ENCODE data around the gene FAM222A. TPM values are rescaled to one million over a fixed set of nuclear protein-coding genes. Genes with fewer than 3 reads are reported as not detected.

FAM222A gene
- total RNA-seq (2022; extraction: Qiagen RNA extraction; ENCODE audit: low read depth): 3.5 to 5.7 TPM (median 5.1 TPM) in 5 replicates

GRCh38 chr12:109713187-109714070, at the start of gene FAM222A:
TSS of gene FAM222A (plus strand) at chr12:109713825. CDS start at chr12:109744147, 30,322 bp downstream.

Other genes starting within 250 kb of the FAM222A start
- 45.7 to 58.4 TPM (median 47.7 TPM) in 5 replicates for gene KCTD10, start 236.5 kb upstream of the FAM222A start, total RNA-seq (2022; extraction: Qiagen RNA extraction; ENCODE audit: low read depth)
- 12.4 to 14.6 TPM (median 13.3 TPM) in 5 replicates for gene UBE3B, start 236.2 kb upstream of the FAM222A start, total RNA-seq (2022; extraction: Qiagen RNA extraction; ENCODE audit: low read depth)
- gene MMAB, start 140.3 kb upstream of the FAM222A start, total RNA-seq (2022; extraction: Qiagen RNA extraction; ENCODE audit: low read depth): 27.9 to 34.8 TPM (median 30.8 TPM) in 5 replicates
- 6.2 to 9.2 TPM (median 9.1 TPM) in 5 replicates for gene MVK, start 140.0 kb upstream of the FAM222A start, total RNA-seq (2022; extraction: Qiagen RNA extraction; ENCODE audit: low read depth)
- 0.09 to 0.15 TPM (median 0.11 TPM) in 4 of 5 replicates, not detected in the other for gene TRPV4, start 119.6 kb downstream of the FAM222A start, total RNA-seq (2022; extraction: Qiagen RNA extraction; ENCODE audit: low read depth)
- gene GLTP, start 166.7 kb downstream of the FAM222A start, total RNA-seq (2022; extraction: Qiagen RNA extraction; ENCODE audit: low read depth): 19.9 to 22.3 TPM (median 21.4 TPM) in 5 replicates
- gene TCHP, start 186.4 kb downstream of the FAM222A start, total RNA-seq (2022; extraction: Qiagen RNA extraction; ENCODE audit: low read depth): 15.1 to 19.4 TPM (median 16.1 TPM) in 5 replicates